Thyroid gland (tissue), 4 donors: ENCODE measurements around the gene CNMD.

Experiments used
- POLR2A ChIP-seq, 2 donors: fragments of 450-650 bp; IDR thresholded peaks; one replicate each; pipeline ENCODE4 v1.6.1; 2017; ENCODE audit warnings: antibody characterized with exemption in 2 of 2, mild to moderate bottlenecking in 2 of 2, moderate library complexity in 1 of 2
- TF ChIP-seq, protein P1 (sequence below), 6 experiments: fragments of 200-600 bp in 3 of 6; fragments of 450-650 bp in 3 of 6; sonication (generic) in 3 of 6; IDR thresholded peaks; one replicate each; pipeline ENCODE4 v1.5.1; 2016 to 2019; ENCODE audit warnings: antibody characterized with exemption in 6 of 6, mild to moderate bottlenecking in 2 of 6, inconsistent platforms in 1 of 6, moderate library complexity in 1 of 6

- TF ChIP-seq, protein P1, sequence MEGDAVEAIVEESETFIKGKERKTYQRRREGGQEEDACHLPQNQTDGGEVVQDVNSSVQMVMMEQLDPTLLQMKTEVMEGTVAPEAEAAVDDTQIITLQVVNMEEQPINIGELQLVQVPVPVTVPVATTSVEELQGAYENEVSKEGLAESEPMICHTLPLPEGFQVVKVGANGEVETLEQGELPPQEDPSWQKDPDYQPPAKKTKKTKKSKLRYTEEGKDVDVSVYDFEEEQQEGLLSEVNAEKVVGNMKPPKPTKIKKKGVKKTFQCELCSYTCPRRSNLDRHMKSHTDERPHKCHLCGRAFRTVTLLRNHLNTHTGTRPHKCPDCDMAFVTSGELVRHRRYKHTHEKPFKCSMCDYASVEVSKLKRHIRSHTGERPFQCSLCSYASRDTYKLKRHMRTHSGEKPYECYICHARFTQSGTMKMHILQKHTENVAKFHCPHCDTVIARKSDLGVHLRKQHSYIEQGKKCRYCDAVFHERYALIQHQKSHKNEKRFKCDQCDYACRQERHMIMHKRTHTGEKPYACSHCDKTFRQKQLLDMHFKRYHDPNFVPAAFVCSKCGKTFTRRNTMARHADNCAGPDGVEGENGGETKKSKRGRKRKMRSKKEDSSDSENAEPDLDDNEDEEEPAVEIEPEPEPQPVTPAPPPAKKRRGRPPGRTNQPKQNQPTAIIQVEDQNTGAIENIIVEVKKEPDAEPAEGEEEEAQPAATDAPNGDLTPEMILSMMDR (IDR thresholded peaks at IDR 0.05): no peak
- TF ChIP-seq POLR2A (IDR thresholded peaks at IDR 0.05): no peak
These were observed 35.9 kb upstream of the CNMD start for GRCh38 chr13:52775511-52775910.
